NCI-H1436 treated with DMSO at 0.1 percent for 48 hours (cell line): Measurements from ENCODE around the gene CELF3.
A peak's percentile ranks its signal among the peaks of the same experiment; 100 is the strongest.
"Not testable (repeated sequence)": the region's sequence is repeated elsewhere in the genome, so short reads cannot be mapped to it uniquely, and the experiment has no call there.

ENCODE experiments used
- DNase-seq: peaks from one replicate; lab custom pipeline; 2025; lab: John Stamatoyannopoulos, UW

CELF3 gene

DNA sequence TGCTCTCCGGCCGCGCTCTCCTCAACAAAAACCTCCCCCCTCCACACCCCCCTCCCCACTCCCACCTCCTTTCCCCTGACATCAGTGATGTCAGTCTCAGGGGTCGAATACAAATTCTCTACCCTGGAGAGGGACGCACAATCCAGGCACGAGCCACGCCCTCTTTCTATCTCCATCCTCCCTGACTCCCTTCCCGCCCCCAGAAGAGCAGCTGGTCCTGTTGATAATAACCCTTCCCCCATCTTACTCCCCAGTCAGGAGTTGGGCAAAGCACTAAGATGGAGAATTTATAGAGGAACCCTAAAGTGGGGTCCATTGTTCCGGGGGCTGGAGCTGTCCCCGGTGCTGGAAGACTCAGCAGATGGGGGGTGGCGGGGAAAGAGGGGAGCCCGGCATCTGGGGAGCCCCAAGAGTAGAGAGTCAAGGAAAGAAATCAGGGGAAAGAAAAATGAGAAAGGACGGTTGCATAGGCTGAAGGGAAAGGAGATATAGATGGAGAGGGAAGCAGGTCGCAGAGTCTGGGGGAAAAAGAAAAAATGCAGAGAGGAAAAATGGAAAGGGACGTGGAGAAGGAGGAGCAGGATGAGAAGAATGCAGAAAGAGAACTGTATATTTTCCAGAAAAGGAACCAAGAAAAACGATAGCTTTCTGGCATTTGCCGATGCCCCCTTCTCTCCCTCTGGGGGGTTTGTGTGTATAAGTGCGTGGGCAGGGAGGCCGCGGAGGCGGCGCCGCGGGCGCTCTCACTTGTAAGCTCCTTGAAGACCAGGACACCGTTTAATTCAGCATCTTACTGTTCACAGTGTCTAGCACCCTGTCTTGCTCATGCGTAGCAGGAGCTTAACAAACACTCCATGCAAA lies at the start of gene CELF3:
Gene CELF3 (minus strand): TSS at position 33 of the 861 bp plus-strand sequence. CDS start 783 bp downstream, outside the sequence.
- DNase-seq, result peak; percentile 91

DNA sequence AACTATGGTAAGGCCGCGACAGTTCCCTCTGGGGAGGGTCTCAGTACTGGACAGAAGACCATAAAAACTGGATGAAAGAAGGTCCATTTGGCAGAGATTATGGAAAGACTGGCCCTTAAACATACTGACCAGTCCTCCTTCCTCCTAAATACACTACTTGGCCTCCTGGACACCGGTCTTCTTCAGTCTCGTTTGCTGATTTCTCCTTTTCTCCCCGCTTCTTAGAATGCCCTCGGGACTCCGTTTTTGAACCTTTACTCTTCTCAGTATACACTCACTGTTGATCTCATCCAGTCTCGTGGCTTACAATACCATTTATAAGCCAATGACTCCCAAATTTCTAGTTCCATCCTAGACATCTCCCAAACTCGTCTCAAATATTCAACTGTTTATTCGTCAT lies 47.4 kb upstream of the CELF3 start:
- no peak for DNase-seq

DNA sequence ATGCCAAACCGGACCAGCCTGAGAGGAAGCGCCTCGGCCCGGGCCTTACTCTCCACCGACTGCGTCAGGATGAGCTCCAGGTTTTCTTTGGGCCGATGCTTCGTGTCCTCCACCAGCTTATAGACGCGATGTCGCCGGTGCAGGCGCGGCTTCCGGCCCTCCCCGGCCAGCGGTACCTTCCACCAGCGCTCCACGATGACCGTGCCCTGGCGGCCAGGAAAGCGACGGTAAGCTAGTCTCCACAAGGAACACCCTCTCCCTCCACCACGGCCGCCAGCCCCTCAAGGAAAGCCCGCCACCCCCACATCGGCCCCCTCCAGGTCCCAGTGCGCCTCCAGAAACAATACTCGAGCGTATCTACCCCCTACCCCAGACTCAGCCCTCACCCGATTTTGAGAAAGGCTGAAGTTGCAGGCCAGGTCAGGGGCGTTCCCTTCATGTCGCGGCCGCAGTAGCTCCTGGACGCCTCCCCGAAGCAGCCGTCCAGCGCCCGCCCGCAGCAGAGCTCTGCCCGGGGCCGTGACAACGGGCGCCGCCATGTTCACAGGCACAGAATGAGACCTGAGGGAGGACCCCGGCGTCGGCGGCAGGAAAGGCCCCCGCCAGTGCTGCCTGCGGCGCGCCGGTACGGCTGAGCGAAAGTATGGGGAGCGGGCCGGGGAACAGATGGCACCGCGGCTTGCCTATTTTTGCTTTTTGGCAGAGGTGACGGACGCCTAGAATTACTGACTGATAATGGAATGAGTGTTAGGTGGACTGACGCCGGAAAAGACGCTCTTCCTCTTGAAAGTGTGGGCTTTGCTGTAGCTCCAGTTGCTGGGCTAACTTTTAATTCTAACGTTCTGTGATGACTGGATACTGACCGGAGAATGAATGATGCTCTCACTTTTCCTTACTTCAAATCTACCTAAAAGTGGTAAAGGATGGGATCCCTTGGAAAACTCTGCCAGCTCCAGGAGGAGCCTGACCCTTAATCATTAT lies 46.6 kb upstream of the CELF3 start, which contains the start of gene MRPL9:
Gene MRPL9 (minus strand): TSS at position 556 of the 981 bp plus-strand sequence. CDS start 17 bp downstream, at position 539.
- DNase-seq, result no peak

DNA sequence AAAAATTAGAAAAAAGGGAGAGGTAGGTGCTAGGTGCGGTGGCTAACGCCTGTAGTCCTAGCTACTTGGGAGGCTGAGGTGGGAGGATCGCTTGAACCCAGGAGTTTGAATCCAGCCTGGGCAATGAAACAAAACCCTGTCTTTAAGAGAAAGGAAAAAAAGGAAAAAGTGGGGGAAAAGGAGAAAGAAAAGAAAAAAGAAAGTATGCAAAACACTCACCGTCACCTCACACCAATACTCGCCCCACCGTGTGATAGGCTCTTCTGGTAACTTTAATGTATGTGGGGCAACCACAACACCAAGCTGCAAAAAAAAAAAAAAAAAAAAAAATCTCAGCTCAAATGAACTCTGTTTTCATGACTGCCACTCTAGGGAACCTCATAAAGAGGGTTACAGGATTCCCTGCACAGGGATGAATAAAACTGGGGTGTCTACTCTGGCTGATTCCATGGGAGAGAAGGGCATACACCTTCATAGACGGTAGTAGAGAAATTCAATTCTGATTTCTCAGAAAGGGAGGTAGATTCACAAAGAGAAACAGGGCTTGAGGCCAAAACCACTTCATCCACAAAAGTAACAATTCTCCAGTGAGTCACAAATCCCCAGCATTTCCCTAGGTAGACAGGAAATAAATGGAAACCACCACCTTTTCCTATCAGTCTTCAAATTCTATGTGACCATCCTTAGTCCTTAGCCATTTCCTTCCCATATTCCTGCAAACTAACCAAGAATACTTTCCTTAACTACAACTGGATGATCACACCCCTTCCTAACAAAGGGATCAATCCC lies 44.2 kb upstream of the CELF3 start:
- DNase-seq, result no peak

DNA sequence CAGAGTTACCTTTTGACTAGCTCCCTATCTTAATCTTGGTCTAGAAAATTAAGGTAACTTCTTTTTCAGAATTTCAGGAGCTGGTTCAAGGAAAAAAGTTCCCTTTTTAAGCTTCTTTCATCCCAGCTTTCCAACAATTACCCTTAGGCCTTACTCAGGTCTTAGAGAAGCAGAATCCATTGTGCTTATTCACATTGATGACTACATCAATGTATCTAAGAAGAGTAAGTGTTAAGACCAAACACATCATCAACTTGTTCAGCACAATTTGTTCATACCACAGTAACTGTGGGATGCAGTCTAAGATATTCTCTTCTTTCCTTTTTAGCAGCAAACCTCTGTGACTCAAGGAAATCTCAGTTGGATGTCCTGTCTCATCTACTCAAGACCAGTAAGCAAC lies 42.6 kb upstream of the CELF3 start:
- DNase-seq, result no peak

DNA sequence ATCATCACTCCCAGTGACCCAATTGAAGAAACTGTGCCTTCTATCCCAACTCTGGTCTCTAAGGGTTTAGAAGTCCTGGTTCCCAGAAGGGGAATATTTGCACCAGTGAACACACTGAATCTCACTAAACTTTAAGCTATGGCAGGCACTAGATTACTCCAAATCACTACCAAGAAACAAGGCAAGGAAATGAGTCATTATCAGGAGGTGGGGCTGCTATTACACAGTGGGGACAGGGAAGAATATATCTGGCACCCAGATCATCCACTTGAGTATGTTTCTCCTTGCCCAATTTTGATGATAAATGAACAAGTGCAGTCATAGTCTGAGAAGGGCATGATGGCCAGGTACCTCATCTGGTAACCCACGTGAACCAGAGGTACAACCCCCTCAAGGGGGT lies 39.7 kb upstream of the CELF3 start:
- no peak for DNase-seq

DNA sequence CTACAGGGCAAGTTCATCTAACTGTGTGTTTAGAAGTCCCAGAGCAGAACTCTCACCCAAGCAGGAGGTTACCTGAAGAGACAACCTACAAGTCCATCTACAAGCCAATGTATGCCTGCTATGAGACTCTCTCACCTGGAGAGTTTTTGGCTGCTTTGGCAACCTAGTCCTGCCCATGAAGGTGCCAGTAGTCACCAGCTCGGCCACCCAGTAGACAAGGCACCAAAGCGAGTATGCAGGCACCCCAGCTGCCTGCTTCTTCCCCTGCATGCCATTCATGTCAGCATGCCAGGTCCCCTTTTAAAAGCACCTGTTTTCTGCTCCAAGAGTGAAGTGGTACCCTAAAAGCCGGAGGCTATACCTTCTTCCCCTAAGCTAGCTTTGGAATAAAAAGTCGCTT lies 24.9 kb upstream of the CELF3 start:
- DNase-seq, result no peak

DNA sequence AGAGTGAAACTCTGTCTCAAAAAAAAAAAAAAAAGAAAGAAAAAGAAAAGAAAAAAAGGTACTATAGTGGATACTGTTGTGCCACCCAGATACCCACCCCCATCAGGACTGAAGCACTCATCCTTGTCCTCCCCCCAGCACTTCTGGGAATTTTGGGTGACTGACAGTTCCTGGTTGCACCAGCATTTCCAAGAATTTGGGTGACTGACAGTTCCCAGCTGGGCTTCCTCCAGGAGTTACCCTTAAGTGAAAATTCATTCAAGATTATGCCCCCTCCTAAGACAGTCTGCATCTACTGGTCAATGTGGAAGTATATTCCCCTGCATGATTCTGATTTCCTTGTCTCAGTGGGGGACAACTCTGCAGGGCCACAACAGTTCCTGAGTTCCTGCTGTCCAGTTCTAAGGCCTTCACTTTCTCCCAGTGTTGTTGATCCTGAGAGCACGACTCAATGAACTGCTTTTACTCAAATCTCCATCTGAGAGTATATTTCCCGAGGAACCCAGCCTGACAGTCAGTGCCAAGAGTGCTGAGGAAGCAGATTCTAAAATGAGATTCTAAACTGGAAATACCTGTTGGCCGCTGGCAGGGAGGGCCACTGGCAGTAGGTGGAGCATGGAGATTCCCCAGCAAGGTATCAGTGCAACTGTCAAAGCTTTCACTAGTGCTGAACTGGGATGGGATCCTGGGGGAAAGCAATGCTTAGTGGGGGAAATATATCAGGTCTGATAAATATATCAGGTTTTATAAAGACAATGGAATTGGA lies 23.2 kb upstream of the CELF3 start:
- DNase-seq, result no peak

DNA sequence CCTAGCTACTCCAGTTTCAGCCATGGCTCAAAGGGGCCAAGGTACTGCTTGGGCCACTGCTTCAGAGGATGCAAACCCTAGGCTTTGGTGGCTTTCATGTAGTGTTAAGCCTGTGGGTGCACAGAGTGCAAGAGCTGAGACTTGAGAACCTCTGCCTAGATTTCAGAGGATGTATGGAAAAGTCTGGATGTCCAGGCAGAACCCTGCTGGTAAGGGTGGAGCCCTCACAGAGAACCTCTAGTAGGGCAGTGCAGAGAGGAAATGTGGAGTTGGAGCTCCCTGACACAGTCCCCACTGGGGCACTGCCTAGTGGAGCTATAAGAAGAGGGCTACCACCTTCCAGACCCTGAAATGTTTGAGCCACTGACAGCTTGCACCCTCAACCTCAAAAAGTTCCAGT lies 20.9 kb upstream of the CELF3 start:
- no peak for DNase-seq

DNA sequence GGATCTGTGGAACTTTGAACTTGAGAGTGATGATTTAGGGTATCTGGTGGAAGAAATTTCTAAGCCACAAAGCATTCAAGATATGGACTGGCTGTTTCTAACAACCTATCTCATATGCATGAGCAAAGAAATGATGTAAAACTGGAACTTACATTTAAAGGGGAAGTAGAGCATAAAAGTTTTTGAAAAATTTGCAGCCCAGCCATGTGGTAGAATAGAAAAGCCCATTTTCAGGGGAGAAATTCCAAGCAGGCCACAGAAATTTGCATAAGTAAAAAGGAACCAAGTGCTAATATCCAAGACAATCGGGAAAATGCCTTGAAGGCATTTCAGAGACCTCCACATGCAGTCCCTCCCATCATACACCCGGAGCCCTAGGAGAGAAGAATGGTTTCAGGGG lies 20.4 kb upstream of the CELF3 start:
- DNase-seq, result no peak

DNA sequence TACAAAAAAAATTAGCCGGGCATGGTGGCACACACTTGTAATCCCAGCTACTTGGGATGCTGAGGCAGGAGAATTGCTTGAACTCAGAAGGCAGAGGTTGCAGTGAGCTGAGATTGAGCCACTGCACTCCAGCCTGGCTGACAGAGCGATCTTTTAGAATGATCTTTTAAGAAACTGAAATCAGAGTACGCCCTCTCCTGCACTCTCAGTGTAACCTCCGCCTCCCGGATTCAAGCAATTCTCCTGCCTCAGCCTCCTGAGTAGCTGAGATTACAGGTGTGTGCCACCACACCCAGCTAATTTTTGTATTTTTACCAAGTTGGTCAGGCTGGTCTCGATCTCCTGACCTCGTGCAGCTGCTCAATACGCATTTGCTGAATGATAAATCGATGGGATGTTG lies 17.4 kb upstream of the CELF3 start:
- not testable (repeated sequence) for DNase-seq

DNA sequence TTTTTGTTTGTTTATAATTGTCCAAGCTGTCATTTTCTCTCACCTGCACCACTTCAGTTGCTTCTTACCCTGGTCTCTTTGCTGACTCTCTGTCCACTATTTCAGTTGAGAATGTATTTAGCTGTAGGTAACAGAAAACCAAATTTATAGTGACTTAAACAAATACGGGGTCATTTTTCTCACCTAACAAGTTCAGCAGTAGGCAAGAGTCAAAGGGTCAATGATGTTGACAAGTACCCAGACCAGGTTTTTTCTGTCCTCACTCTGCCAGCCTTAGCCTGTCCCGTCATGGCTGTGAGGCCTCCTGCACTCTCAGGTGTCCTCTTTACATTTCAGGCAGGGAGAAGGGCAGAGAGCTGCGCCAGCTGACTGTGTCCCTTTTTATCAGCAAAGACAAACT lies 16.5 kb upstream of the CELF3 start:
- DNase-seq, result no peak

DNA sequence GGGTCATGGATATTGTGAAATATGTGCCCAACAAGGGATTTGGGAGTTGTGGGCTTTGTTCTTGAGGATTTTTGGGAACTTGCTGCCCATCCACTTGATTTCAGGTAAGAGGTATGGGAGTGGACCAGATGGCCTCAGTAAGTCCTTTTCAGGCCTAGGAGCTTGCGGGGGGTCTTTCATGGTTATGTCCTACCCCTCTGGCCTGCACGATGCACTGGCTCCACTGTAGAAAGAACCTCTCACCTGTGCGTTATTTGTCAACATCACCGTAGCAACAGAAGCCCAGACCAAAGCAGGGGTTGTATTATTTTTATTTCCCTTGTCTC lies 13.3 kb upstream of the CELF3 start:
- no peak for DNase-seq

DNA sequence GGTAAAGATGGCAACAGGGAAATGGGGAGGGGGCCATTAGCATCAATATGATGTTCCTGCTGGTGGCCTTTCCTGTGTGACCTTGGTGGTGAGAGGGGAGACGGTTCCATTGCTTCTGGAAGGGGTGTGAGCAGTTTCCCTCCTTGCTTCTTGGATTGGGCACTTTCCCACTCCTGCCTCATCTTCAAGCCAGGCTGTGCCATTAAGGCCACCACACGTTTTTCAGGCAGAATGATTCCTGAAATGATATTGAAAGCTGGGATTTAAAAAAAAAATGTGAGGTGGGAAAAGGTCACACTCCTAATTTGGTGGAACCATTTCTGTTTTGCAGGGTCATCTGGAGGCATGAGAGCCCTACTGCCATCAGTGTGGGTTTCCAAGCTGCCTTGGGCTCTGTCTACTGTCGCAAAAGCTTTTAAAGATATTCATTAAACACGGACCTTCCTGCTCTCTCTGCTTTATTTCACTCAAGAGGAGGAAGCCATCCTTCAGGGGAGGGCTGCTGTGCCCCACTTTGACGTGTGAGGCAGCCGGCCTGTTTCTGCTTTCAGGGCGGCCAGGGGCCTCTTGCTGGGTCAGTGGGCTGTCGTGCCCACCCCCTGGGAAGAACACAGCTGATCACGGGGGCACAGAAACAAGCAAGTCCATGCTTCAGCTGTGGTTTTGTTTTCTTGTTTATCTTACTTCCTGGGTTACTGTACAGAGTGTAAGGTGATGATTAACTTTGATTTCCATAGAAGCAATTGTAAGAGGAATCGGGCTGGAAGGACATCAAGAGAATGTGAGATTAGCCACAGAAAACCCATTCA lies 12.8 kb upstream of the CELF3 start:
- no peak for DNase-seq

DNA sequence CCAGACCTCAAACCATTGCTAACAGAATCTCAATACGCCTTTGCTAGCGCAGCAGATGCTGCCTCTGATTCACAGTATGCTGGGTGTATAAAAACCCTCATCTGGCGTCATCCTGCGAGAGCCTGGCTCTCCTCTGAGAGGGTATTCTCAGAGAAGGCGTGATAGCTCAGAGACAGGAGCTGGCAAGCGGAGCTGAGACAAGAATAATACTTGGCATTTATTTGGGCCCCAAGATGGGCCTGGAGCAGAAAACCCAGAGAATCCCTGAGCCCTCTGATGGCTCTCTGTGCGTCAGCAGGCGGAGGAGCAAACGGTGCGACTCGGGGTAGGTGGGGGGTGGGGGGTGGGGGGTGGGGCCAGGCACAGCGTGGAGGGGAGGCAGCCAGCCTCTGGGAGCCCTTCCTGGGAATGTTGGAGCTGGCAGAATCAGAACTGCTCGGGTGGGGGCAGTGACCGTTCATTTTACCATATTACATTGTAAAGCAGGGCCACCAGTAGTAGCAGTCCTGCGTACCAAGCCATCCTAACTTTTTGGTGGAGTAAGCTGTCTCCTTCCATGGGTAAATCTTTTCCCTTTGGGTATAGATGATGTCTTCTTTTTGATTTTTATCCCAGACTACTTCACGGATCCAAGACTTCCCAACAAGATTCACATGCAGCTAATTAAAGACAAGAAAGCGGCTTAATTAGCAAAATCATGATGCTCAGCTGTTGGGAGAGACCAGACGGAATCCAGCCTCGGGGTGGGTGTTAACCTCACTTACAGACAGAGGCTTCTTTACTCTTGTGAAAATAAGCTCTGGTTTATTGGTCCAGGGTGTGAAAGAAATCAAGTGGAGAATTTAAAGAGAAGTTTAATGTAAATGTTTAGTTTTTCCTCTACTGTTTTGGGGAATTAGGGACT lies 11.8 kb upstream of the CELF3 start:
- DNase-seq, result no peak

DNA sequence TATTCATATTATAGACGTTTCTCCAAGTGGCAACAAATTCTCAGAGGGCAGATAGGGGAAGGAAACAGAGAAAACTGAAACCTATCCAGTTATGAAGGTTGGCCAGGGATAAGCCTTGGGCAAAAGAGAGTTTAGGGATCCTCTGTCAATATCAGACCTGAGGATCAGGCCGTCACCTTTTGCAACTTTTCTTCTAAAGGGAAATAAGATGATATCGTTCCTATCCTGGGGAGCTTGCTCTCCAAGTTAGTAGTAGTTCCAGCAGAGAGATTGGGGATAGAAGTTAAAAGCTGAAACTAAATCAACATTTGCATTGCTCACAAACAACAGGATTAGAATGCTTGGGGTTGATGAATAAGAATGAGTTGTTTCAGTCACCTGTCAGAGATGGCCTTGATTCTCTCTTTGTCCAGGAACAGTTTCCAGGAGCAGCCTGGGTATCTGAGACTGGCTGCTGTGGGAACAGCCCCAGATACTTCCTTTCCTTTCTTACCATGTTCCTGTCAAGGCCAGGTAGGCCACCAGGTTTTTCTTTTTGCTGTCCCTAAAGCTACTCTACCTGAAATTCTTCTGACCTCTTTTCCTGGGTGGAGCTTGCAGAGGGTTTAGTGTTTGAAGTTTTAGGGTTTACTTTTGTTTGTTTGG lies 7.2 kb upstream of the CELF3 start:
- DNase-seq, result no peak

DNA sequence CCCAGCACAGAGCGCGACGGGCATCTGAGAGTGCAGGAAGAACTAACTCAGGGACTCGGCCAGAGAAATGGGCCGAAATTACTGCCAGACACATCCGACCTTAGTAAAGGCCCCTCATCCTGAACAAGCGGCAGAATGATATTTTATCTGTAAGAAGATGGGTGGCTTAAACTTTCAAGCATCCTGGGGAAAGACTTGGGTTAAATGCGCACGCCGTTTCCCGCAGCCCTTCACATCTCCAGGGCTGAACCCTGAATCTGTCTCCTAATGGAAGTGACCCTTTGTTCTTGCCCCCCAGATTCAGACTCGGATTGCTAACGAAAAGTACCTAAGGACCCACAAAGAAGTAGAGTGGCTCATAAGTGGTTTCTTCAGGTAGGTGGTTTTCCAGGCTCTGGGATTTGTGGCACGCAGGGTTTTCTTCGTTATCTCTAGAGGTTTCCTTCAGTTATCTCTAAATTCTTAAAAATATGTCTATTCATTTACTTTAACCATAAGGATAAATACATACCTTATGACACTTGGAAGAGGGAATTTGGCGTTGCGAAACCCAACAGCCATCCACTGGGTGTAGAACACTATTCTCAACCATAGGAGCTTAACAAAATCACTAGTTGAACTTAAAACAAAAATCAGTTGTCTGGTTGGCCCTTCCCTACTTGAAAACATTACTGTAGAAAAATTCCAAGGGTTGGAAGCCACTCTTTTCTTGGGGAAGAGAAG lies 5.3 kb upstream of the CELF3 start:
- no peak for DNase-seq
